KMS-11 (cell line): ENCODE results near the gene MRPS21.
"Not testable (repeated sequence)": the region's sequence is repeated elsewhere in the genome, so short reads cannot be mapped to it uniquely, and the experiment has no call there.

Experiments
- H2AFZ ChIP-seq: fragments of 200-600 bp; sonication (generic); 2 replicates; pipeline ENCODE4 v1.6.1; 2016; ENCODE audit warnings: antibody characterized with exemption, mixed run types, low read depth
- H3K27ac ChIP-seq: fragments of 200-600 bp; sonication (generic); 2 replicates; pipeline ENCODE4 v1.6.1; 2016; ENCODE audit warnings: mild to moderate bottlenecking, mixed run types
- H3K27me3 ChIP-seq: fragments of 200-600 bp; sonication (generic); 2 replicates; pipeline ENCODE4 v1.6.1; 2017; ENCODE audit warnings: mild to moderate bottlenecking, low read depth, mixed run types, moderate library complexity; ENCODE audit not compliant: insufficient read depth
- H3K36me3 ChIP-seq: fragments of 200-600 bp; sonication (generic); 2 replicates; pipeline ENCODE4 v1.6.1; 2017; ENCODE audit warnings: mild to moderate bottlenecking, mixed run types; ENCODE audit not compliant: insufficient read depth
- H3K4me1 ChIP-seq: fragments of 200-600 bp; sonication (generic); 2 replicates; pipeline ENCODE4 v1.6.1; 2016; ENCODE audit warnings: mild to moderate bottlenecking, low read depth, mixed run types; ENCODE audit not compliant: poor library complexity, severe bottlenecking
- H3K4me2 ChIP-seq: fragments of 200-600 bp; sonication (generic); 2 replicates; pipeline ENCODE4 v1.7.0; 2016; ENCODE audit warnings: mild to moderate bottlenecking, mixed run types
- H3K4me3 ChIP-seq: fragments of 200-600 bp; sonication (generic); IDR thresholded peaks from 2 replicates; pipeline ENCODE4 v1.6.1; 2017; ENCODE audit warnings: low read depth, low read length, mixed read lengths; ENCODE audit not compliant: insufficient read depth
- H3K79me2 ChIP-seq: fragments of 200-600 bp; sonication (generic); 2 replicates; pipeline ENCODE4 v1.6.1; 2016; ENCODE audit warnings: low read depth, mixed run types; ENCODE audit not compliant: insufficient read depth
- H3K9ac ChIP-seq: fragments of 200-600 bp; sonication (generic); 2 replicates; pipeline ENCODE4 v1.6.1; 2016; ENCODE audit warnings: mild to moderate bottlenecking, mixed run types
- H4K20me1 ChIP-seq: fragments of 200-600 bp; sonication (generic); 2 replicates; pipeline ENCODE4 v1.6.1; 2016; ENCODE audit warnings: mild to moderate bottlenecking, mixed run types; ENCODE audit not compliant: insufficient read depth
- CTCF ChIP-seq: fragments of 200-600 bp; sonication (generic); conservative IDR thresholded peaks from 2 replicates; pipeline ENCODE4 v1.6.1; 2017; ENCODE audit warnings: low read depth, mild to moderate bottlenecking, antibody characterized with exemption, low read length, moderate library complexity, mixed read lengths

Gene MRPS21

GRCh38 chr1:150299716-150300115 is 6.1 kb downstream of the MRPS21 start:
- no peaks in the 10 kb centered on the region for H3K4me1 ChIP-seq
- no peak overlapping the region for H3K4me3 ChIP-seq
- H3K4me2 ChIP-seq: no peak overlapping the region
- no peaks in the 10 kb centered on the region for H4K20me1 ChIP-seq
- H3K79me2 ChIP-seq: no peaks in the 10 kb centered on the region
- no peaks in the 10 kb centered on the region for H3K36me3 ChIP-seq
- H3K27me3 ChIP-seq: no peaks in the 10 kb centered on the region
- no peak overlapping the region for H3K9ac ChIP-seq
- no peak for TF ChIP-seq CTCF
- H3K27ac ChIP-seq: no peak overlapping the region
- H2AFZ ChIP-seq: no peak overlapping the region

- Histone ChIP-seq H3K9ac (no peak overlapping the region), H3K4me2 (no peak overlapping the region), H3K27ac (no peak overlapping the region), H4K20me1 (no peaks in the 10 kb centered on the region), H3K27me3 (no peaks in the 10 kb centered on the region), H2AFZ (no peak overlapping the region), H3K4me1 (no peaks in the 10 kb centered on the region), H3K4me3 (no peak overlapping the region), H3K79me2 (no peaks in the 10 kb centered on the region), H3K36me3 (no peaks in the 10 kb centered on the region)
- TF ChIP-seq CTCF: no peak
These were observed 8.7 kb downstream of the MRPS21 start for GRCh38 chr1:150302338-150302737.

GRCh38 chr1:150302902-150303301 is 9.2 kb downstream of the MRPS21 start:
- no peaks in the 10 kb centered on the region for H3K4me1 ChIP-seq
- H3K79me2 ChIP-seq: no peaks in the 10 kb centered on the region
- H4K20me1 ChIP-seq: no peaks in the 10 kb centered on the region
- no peak overlapping the region for H3K4me3 ChIP-seq
- no peak for TF ChIP-seq CTCF
- no peak overlapping the region for H2AFZ ChIP-seq
- H3K9ac ChIP-seq: no peak overlapping the region
- H3K27me3 ChIP-seq: no peaks in the 10 kb centered on the region
- H3K36me3 ChIP-seq: no peaks in the 10 kb centered on the region
- H3K27ac ChIP-seq: no peak overlapping the region
- H3K4me2 ChIP-seq: no peak overlapping the region

- H3K27ac ChIP-seq, H3K4me2 ChIP-seq, H3K4me1 ChIP-seq, H3K36me3 ChIP-seq, H2AFZ ChIP-seq, H3K9ac ChIP-seq, H3K4me3 ChIP-seq, H3K27me3 ChIP-seq, H3K79me2 ChIP-seq, H4K20me1 ChIP-seq: not testable (repeated sequence)
These were observed 14.9 kb downstream of the MRPS21 start for GRCh38 chr1:150308585-150308984.

- Histone ChIP-seq H3K27ac (no peak overlapping the region), H3K4me1 (no peaks in the 10 kb centered on the region), H3K36me3 (no peaks in the 10 kb centered on the region)
These were observed 16.3 kb downstream of the MRPS21 start for GRCh38 chr1:150309758-150310508.

More at GRCh38 chr1:150309758-150310508, 16.3 kb downstream of the MRPS21 start:
- H3K9ac ChIP-seq: no peak overlapping the region
- H2AFZ ChIP-seq: no peak overlapping the region
- H3K27me3 ChIP-seq: no peaks in the 10 kb centered on the region
- H3K79me2 ChIP-seq: no peaks in the 10 kb centered on the region
- H4K20me1 ChIP-seq: no peaks in the 10 kb centered on the region
- H3K4me3 ChIP-seq: no peak overlapping the region
- H3K4me2 ChIP-seq: no peak overlapping the region
- TF ChIP-seq CTCF: no peak
